T-cell (primary cell): ENCODE results near the gene PCNA. TPM values are rescaled to one million over a fixed set of nuclear protein-coding genes. Genes with fewer than 3 reads are reported as not detected.
"Not testable (repeated sequence)": the region's sequence is repeated elsewhere in the genome, so short reads cannot be mapped to it uniquely, and the experiment has no call there.

Experiments used
- ATAC-seq, 4 experiments: fragments of 200-7000 bp in 3 of 4; fragments of 150-1000 bp in 1 of 4; cut with Tn5 transposase; replicated peaks in 1 of 4; 1 replicate in 3 of 4; 2 replicates in 1 of 4; pipeline ENCODE4 v1.10.0; 2021; ENCODE audit warnings: moderate library complexity in 3 of 4, mild to moderate bottlenecking in 2 of 4, moderate number of reproducible peaks in 1 of 4
- CTCF ChIA-PET, 2 donors: fragments of 300-600 bp; sonication (Branson Sonifier 250); formaldehyde crosslinking; loops; one replicate each; lab custom pipeline; 2022; ENCODE audit warnings: antibody characterized with exemption in 2 of 2; lab: Charles Lee
- POLR2A ChIA-PET, 2 donors: fragments of 300-600 bp; sonication (Branson Sonifier 250); formaldehyde crosslinking; loops; one replicate each; lab custom pipeline; 2022; ENCODE audit warnings: antibody characterized with exemption in 2 of 2; lab: Charles Lee
- DNase-seq, 35 experiments: peaks; one replicate each; pipeline versions ENCODE4 v3.0.0 to v3.0.0-alpha.2; 2013 to 2023
- H3K27ac ChIP-seq: one replicate; pipeline ENCODE4 v1.5.1; 2013; ENCODE audit warnings: low read length
- H3K27me3 ChIP-seq, 2 experiments: replicated peaks in 1 of 2; 1 replicate in 1 of 2; 2 replicates in 1 of 2; pipeline versions ENCODE4 v1.6.1 to v1.7.0; 2013; ENCODE audit warnings: low read length in 1 of 2, mixed read lengths in 1 of 2; ENCODE audit not compliant: control insufficient read depth in 2 of 2, insufficient read depth in 2 of 2; ENCODE audit errors: extremely low read depth in 1 of 2
- H3K36me3 ChIP-seq, 2 donors: 1 replicate in 1 of 2; 2 replicates in 1 of 2; pipeline versions ENCODE4 v1.6.1 to v1.7.0; 2013; ENCODE audit warnings: low read length in 1 of 2; ENCODE audit not compliant: control insufficient read depth in 2 of 2, insufficient read depth in 1 of 2; ENCODE audit errors: extremely low read depth in 1 of 2
- H3K4me1 ChIP-seq, 2 experiments: 1 replicate in 1 of 2; 2 replicates in 1 of 2; pipeline versions ENCODE4 v1.6.1 to v1.7.0; 2013; ENCODE audit warnings: low read length in 2 of 2, mixed read lengths in 1 of 2; ENCODE audit not compliant: insufficient read depth in 2 of 2, control insufficient read depth in 1 of 2; ENCODE audit errors: extremely low read depth in 1 of 2
- H3K4me3 ChIP-seq, 2 donors: 1 replicate in 1 of 2; 2 replicates in 1 of 2; pipeline versions ENCODE4 v1.5.1 to v1.7.0; 2013; ENCODE audit warnings: mild to moderate bottlenecking in 2 of 2, low read length in 1 of 2, moderate library complexity in 1 of 2; ENCODE audit not compliant: control insufficient read depth in 1 of 2; ENCODE audit errors: extremely low read depth in 1 of 2
- H3K9me3 ChIP-seq: 2 replicates; pipeline ENCODE4 v1.7.0; 2013
- H3K27ac Mint-ChIP-seq, 2 donors: one replicate each; pipeline ENCODE4 v1.8.0; 2020 to 2021; ENCODE audit warnings: mild to moderate bottlenecking in 2 of 2, mixed read lengths in 2 of 2
- H3K27me3 Mint-ChIP-seq, 2 donors: one replicate each; pipeline ENCODE4 v1.8.0; 2021 to 2022; ENCODE audit warnings: mixed read lengths in 2 of 2
- H3K36me3 Mint-ChIP-seq: one replicate; pipeline ENCODE4 v1.8.0; 2021; ENCODE audit warnings: mixed read lengths
- H3K4me1 Mint-ChIP-seq, 3 donors: one replicate each; pipeline ENCODE4 v1.8.0; 2020 to 2022; ENCODE audit warnings: mixed read lengths in 3 of 3, mild to moderate bottlenecking in 1 of 3
- H3K4me3 Mint-ChIP-seq, 3 donors: one replicate each; pipeline ENCODE4 v1.8.0; 2020 to 2022; ENCODE audit warnings: mild to moderate bottlenecking in 3 of 3, mixed read lengths in 3 of 3, moderate library complexity in 3 of 3
- H3K9me3 Mint-ChIP-seq, 3 donors: one replicate each; pipeline ENCODE4 v1.8.0; 2020 to 2022; ENCODE audit warnings: mixed read lengths in 3 of 3
- WGBS: methylation state at CpG from one replicate; pipeline ENCODE4 v1.1.5; 2013; ENCODE audit warnings: missing lambda C conversion rate; ENCODE audit not compliant: insufficient coverage; 5-methylcytosine and 5-hydroxymethylcytosine counted together
- total RNA-seq, 35 experiments: library from RNA in 6 of 35; stranded (reverse) in 6 of 35; fragments of 120-200 nt in 1 of 35; gene quantifications; one replicate each; pipeline versions ENCODE4 v1.2.1 to v1.2.4 and lab custom pipeline; 2013 to 2026

The PCNA gene
- total RNA-seq, 5 donors from 2014 or later (not counting 1 experiment from before 2014, with no cell fraction given): 30.8 to 54.7 (median 48.2) TPM

DNA sequence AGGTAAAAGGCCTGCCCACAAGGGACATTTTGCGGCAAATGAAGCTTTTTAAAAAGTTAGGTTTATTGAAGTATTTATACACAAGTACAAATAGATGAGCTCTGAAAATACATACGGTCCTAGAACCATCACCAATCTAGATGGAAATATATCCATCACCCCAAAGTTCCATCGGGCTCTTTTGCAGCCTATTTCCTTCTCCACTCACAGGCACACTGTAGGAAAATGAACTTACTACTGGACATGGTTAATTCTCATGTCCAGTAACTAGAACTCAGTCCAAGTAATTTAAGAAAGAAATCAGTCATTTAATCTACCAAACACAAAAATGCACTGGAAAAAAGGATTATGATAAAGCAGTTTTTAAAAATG, 6.2 kb downstream of the PCNA start:
- H3K27me3 Mint-ChIP-seq: no peaks in the 10 kb centered on the region
- WGBS: no CpG with 5 or more reads among the region's 3 CpGs
- peak overlapping the region; percentile 86 to 93 (median 92) for H3K4me3 Mint-ChIP-seq
- Histone ChIP-seq H3K36me3 (peaks cover 2 to 44% of the 10 kb centered on the region in 2 donors), H3K27me3 (no peaks in the 10 kb centered on the region), H3K27ac (peak overlapping the region; percentile 86), H3K9me3 (no peaks in the 10 kb centered on the region), H3K4me1 (peaks cover 17 to 23% of the 10 kb centered on the region in 2 experiments), H3K4me3 (peak overlapping the region; percentile 87 to 91)
- H3K4me1 Mint-ChIP-seq: peaks cover 27 to 36% (median 30%) of the 10 kb centered on the region in 3 donors
- ChIA-PET CTCF (no interaction called here), POLR2A (no interaction called here)
- DNase-seq (no peak), ATAC-seq (no peak)
- peaks cover 37% of the 10 kb centered on the region for H3K36me3 Mint-ChIP-seq
- H3K9me3 Mint-ChIP-seq: no peaks in the 10 kb centered on the region
- peak overlapping the region; percentile 93 to 96 for H3K27ac Mint-ChIP-seq

DNA sequence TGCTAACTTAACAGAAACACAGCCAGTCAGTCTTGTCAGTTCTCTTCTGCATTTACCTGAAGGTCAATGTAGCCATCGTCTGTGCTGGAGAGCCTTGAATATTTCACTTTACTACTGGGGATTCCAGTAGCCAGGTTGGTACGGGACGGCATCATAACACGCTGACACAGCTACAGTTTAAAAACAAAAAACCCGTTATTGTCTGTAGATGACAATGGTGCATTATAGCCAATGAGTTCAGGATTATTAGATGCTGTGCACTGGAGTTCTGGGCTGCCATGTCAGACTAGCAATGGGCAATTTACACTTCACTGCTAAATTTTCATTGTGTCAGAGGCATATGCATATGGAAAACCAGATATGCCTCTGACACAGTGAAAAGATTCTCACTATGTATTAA, 10.5 kb downstream of the PCNA start:
- Mint-ChIP-seq H3K36me3 (peaks cover 22% of the 10 kb centered on the region), H3K27me3 (no peaks in the 10 kb centered on the region), H3K4me1 (peaks cover 9 to 20% (median 14%) of the 10 kb centered on the region in 3 donors), H3K27ac (no peak overlapping the region), H3K9me3 (no peaks in the 10 kb centered on the region), H3K4me3 (no peak overlapping the region)
- Histone ChIP-seq H3K36me3 (peaks cover 5 to 50% of the 10 kb centered on the region in 2 donors), H3K27ac (no peak overlapping the region), H3K27me3 (no peaks in the 10 kb centered on the region), H3K4me3 (no peak overlapping the region), H3K9me3 (no peaks in the 10 kb centered on the region), H3K4me1 (peaks cover 11 to 12% of the 10 kb centered on the region in 2 experiments)
- ATAC-seq (no peak), DNase-seq (no peak)
- WGBS: no CpG with 5 or more reads among the region's 5 CpGs
- POLR2A ChIA-PET: no interaction called here
- CTCF ChIA-PET: interaction anchor here in 1 of 2 donors (0.6 kb wide), 1 partner anchor 352 kb away, joined by 3 read pairs; no protein-coding TSS in a partner anchor

DNA sequence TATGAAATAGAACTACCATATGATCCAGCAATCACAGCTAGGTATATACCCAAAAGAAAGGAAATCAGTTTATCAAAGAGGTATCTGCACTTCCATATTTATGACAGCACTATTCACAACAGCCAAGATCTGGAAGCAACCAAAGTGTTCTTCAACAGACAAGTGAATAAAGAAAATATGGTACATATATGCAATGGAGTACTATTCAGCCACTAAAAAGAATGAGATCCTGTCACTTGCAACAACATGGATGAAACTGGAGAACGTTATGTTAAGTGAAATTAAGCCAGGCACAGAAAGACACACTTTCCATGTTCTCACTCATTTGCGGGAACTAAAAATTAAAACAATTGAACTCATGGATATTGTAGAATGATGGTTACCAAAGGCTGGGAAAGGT, 15.3 kb downstream of the PCNA start:
- H3K36me3 ChIP-seq: peaks cover 8 to 67% of the 10 kb centered on the region in 2 donors
- H3K4me3 ChIP-seq: no peak overlapping the region
- POLR2A ChIA-PET: interaction anchor here in 1 of 2 donors (0.6 kb wide), 1 partner anchor 25 kb away, joined by 3 read pairs; no protein-coding TSS in a partner anchor
- Mint-ChIP-seq H3K27me3 (no peaks in the 10 kb centered on the region), H3K27ac (no peak overlapping the region), H3K9me3 (no peaks in the 10 kb centered on the region), H3K4me3 (no peak overlapping the region), H3K36me3 (peaks cover 44% of the 10 kb centered on the region), H3K4me1 (peaks cover 9 to 19% (median 13%) of the 10 kb centered on the region in 3 donors)
- no CpG with 5 or more reads among the region's 2 CpGs for WGBS
- H3K27ac ChIP-seq: no peak overlapping the region
- DNase-seq: no peak
- no peaks in the 10 kb centered on the region for H3K27me3 ChIP-seq
- CTCF ChIA-PET: no interaction called here
- H3K4me1 ChIP-seq: peaks cover 0 to 3% of the 10 kb centered on the region in 2 experiments
- H3K9me3 ChIP-seq: no peaks in the 10 kb centered on the region
- ATAC-seq: no peak

DNA sequence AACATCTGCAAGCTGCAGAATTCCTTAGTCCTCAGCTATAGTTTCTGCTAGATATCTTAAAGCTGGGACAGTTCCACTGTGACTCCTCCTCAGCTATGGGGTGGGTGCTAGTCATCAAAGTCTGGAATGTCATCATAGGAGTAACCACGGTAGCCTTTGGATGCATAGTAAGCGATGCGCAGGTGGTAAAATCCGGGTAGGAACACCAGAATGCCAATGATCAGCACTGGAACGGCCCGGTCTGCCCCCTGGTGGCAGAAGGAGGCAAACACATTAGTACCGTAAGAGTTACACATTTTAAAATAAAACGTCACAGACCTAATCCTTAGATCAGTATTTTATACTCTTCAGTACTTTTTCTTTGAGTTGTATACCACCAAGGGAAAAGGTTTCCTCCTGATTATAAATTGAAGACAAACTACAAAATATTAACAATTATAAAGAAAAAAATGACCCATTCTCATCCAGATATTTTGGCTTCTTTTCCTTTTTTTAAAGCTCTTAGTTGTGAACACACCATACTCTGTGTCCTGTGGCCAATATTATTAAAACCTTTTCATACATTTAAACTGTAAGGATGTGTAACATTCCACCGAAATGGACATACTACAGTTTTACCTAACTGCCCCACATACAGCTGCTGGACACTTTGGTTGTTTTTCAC, 18.9 kb downstream of the PCNA start:
- ChIA-PET CTCF (interaction anchor here (0.5 to 3.8 kb wide), 21 partner anchors 9 to 1086 kb away, joined by 3 to 54 read pairs (median 4); partner anchors contain the start of gene CDS2 (in 1 of the 2)), POLR2A (interaction anchor here in 1 of 2 donors (0.5 to 0.6 kb wide), 4 partner anchors 10 to 53 kb away, joined by 3 to 11 read pairs (median 4); no protein-coding TSS in a partner anchor)
- Mint-ChIP-seq H3K4me3 (no peak overlapping the region), H3K4me1 (peaks cover 9 to 18% (median 13%) of the 10 kb centered on the region in 3 donors), H3K27me3 (no peaks in the 10 kb centered on the region), H3K9me3 (no peaks in the 10 kb centered on the region), H3K27ac (peak overlapping the region in 1 of 2 donors; percentile 61), H3K36me3 (peaks cover 49% of the 10 kb centered on the region)
- peaks cover 0 to 3% of the 10 kb centered on the region in 2 experiments for H3K4me1 ChIP-seq
- DNase-seq (peak; percentile 27 to 85 (median 69)), ATAC-seq (peak; percentile 75 to 89 (median 79))
- H3K36me3 ChIP-seq: peaks cover 10 to 70% of the 10 kb centered on the region in 2 donors
- no peaks in the 10 kb centered on the region for H3K9me3 ChIP-seq
- 26% methylated on average over 4 of the region's 9 CpGs for WGBS
- no peak overlapping the region for H3K4me3 ChIP-seq
- peak overlapping the region; percentile 45 for H3K27ac ChIP-seq
- no peaks in the 10 kb centered on the region for H3K27me3 ChIP-seq

DNA sequence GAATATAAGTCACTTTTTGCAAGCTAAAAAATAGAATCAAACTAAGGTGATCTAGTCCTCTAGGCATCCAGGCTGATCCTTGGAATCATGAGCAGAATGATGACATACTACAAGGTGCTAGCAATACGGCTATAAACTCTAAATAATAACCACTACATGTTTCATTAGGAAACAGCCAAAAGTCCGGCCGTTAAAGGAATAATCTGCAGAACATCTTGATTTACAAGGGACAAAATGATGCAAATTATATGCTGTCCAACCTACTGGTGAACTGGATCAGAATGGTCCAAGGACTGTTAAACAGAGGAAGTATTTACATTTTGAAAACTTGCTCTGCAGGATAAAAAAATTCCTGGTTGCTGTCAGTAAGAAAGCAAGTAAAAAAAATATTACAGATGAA, 19.8 kb downstream of the PCNA start:
- not testable (repeated sequence) for H3K4me1 ChIP-seq, H3K27ac ChIP-seq, H3K27me3 Mint-ChIP-seq, H3K9me3 ChIP-seq, DNase-seq, H3K4me3 Mint-ChIP-seq, H3K27me3 ChIP-seq, H3K4me3 ChIP-seq, ATAC-seq, H3K27ac Mint-ChIP-seq, H3K9me3 Mint-ChIP-seq
- Mint-ChIP-seq H3K36me3 (peaks cover 49% of the 10 kb centered on the region), H3K4me1 (peaks cover 9 to 18% (median 13%) of the 10 kb centered on the region in 3 donors)
- no CpG with 5 or more reads among the region's 3 CpGs for WGBS
- POLR2A ChIA-PET: interaction anchor here (0.6 to 0.7 kb wide), 2 partner anchors 11 to 227 kb away, joined by 4 to 5 read pairs; no protein-coding TSS in a partner anchor
- H3K36me3 ChIP-seq: peaks cover 10 to 61% of the 10 kb centered on the region in 2 donors
- CTCF ChIA-PET: interaction anchor here (1.2 to 3.8 kb wide), 10 partner anchors 8 to 286 kb away, joined by 3 to 54 read pairs (median 6); partner anchors contain the start of gene CDS2 (in 1 of the 2)

DNA sequence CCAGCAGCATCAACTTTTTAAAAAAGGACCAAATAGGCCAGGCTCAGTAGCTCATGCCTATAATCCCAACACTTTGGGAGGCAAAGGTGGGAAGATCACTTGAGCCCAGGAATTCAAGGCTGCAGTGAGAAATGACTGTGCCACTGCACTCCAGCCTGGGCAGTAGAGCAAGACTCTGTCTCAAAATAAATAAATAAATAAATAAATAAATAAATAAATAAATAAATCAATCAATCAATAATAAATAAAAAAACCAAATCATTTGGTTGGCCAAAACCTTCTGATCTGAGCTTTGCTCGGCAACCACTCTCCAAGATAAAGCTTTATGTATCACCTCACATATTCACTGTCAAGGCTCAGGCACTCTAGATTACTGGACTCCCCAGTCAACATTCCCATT, 20.7 kb downstream of the PCNA start:
- H3K27me3 ChIP-seq, POLR2A ChIA-PET, H3K9me3 Mint-ChIP-seq, ATAC-seq, H3K4me3 ChIP-seq, DNase-seq, H3K27ac ChIP-seq, H3K9me3 ChIP-seq, H3K4me1 ChIP-seq, H3K27ac Mint-ChIP-seq, H3K27me3 Mint-ChIP-seq, H3K4me3 Mint-ChIP-seq: not testable (repeated sequence)
- Mint-ChIP-seq H3K36me3 (peaks cover 43% of the 10 kb centered on the region), H3K4me1 (peaks cover 9 to 18% (median 13%) of the 10 kb centered on the region in 3 donors)
- H3K36me3 ChIP-seq: peaks cover 5 to 55% of the 10 kb centered on the region in 2 donors
- CTCF ChIA-PET: interaction anchor here (0.8 to 3.8 kb wide), 7 partner anchors 11 to 143 kb away, joined by 3 to 54 read pairs (median 4); no protein-coding TSS in a partner anchor
- WGBS: 100% methylated on average over 1 of the region's 1 CpG
